22Rv1 (cell line): ENCODE data around the gene SDSL.

ENCODE experiments used
- CTCF ChIP-seq: fragments of 450-650 bp; IDR thresholded peaks from 2 replicates; pipeline ENCODE4 v1.5.1; 2017; ENCODE audit warnings: mild to moderate bottlenecking
- ZFX ChIP-seq: fragments of 450-650 bp; IDR thresholded peaks from 2 replicates; pipeline ENCODE4 v1.6.1; 2017; ENCODE audit warnings: antibody characterized with exemption, borderline replicate concordance

GRCh38 chr12:113391145-113391544 is 31.0 kb upstream of the SDSL start:
- no peak for TF ChIP-seq CTCF
- TF ChIP-seq ZFX, result no peak
